ENCODE data around the gene CTSF. TPM values are rescaled to one million over a fixed set of nuclear protein-coding genes. Genes with fewer than 3 reads are reported as not detected.

CTSF gene
- total and polyA plus RNA-seq, 2 of the 8 experiments (the other 6 are each of a cell fraction or from before 2014, with no cell fraction given): 0.58 to 2.3 TPM

GRCh38 chr11:66570079-66570849 lies 1.9 kb upstream of the CTSF start:
- Histone ChIP-seq H3K27me3 (replicated peaks in 1 of 4; ENCODE audit: control insufficient read depth in 3 of 4, extremely low read depth in 1 of 4, insufficient read depth in 3 of 4, low read length in 3 of 4) (no peaks in the 10 kb centered on the region), H3K56ac (replicated peaks; ENCODE audit: insufficient read length, low read depth, low read length) (no peak overlapping the region), H3K4me3 (ENCODE audit: extremely low read depth in 1 of 4, insufficient read depth in 2 of 4, low read depth in 3 of 4, low read length in 4 of 4) (peak overlapping the region in 1 of 4 experiments; percentile 19; a peak in 1 of 8 replicates), H3K79me2 (ENCODE audit: control insufficient read depth in 1 of 2, insufficient read depth in 2 of 2, low read length in 2 of 2) (no peaks in the 10 kb centered on the region), H3K4me2 (ENCODE audit: insufficient read depth in 1 of 2, low read depth in 2 of 2, low read length in 2 of 2) (peak overlapping the region; percentile 43 to 54), H3K23ac (ENCODE audit: insufficient read length) (no peak overlapping the region), H3K9me3 (ENCODE audit: insufficient read depth in 2 of 2, low read depth in 1 of 2, low read length in 1 of 2) (peaks cover 6 to 7% of the 10 kb centered on the region in 2 experiments; a peak in 2 of 4 replicates), H2BK5ac (ENCODE audit: low read depth, low read length) (peak overlapping the region; percentile 62; the same call in 1 of the 2 replicates), H3K23me2 (ENCODE audit: low read depth, low read length) (no peaks in the 10 kb centered on the region), H3K36me3 (ENCODE audit: control insufficient read depth in 2 of 4, insufficient read depth in 4 of 4, low read length in 3 of 4) (no peaks in the 10 kb centered on the region), H2BK20ac (ENCODE audit: low read length) (peak overlapping the region; percentile 91), H4K91ac (replicated peaks; ENCODE audit: insufficient read length, low read length) (peak overlapping the region; percentile 26), H4K20me1 (replicated peaks in 1 of 2; ENCODE audit: control insufficient read depth in 1 of 2, insufficient read depth in 2 of 2, low read length in 2 of 2) (no peaks in the 10 kb centered on the region), H4K8ac (ENCODE audit: extremely low read depth, insufficient read depth, low read length) (no peak overlapping the region), H2BK12ac (ENCODE audit: low read depth, low read length) (peak overlapping the region; percentile 42), H3K79me1 (ENCODE audit: low read depth, low read length) (no peaks in the 10 kb centered on the region), H3K4me1 (replicated peaks in 1 of 4; ENCODE audit: control insufficient read depth in 3 of 4, insufficient read depth in 4 of 4, low read length in 3 of 4) (peaks cover 11 to 20% (median 14%) of the 10 kb centered on the region in 4 experiments; a peak in 6 of 7 replicates), H3K27ac (ENCODE audit: low read depth, low read length) (peak overlapping the region; percentile 88), H3K4ac (replicated peaks; ENCODE audit: insufficient read length, low read depth, low read length) (no peak overlapping the region), H2AK5ac (ENCODE audit: low read depth, low read length) (0 out of 2 replicates have a peak overlapping the region, but pooled peaks have one; percentile 40), H2BK120ac (replicated peaks; ENCODE audit: low read depth, low read length) (peak overlapping the region; percentile 75), H3K18ac (ENCODE audit: extremely low read depth, low read length) (peak overlapping the region; percentile 65; the same call in 1 of the 2 replicates), H3K9ac (replicated peaks in 1 of 4; ENCODE audit: extremely low read depth in 1 of 4, low read depth in 3 of 4, low read length in 3 of 4) (peak overlapping the region in 2 of 4 experiments; percentile 25 to 36; a peak in 4 of 7 replicates), H2AFZ (ENCODE audit: low read length) (peak overlapping the region; percentile 23; the same call in 1 of the 2 replicates), H2BK15ac (ENCODE audit: low read length) (peak overlapping the region; percentile 35; the same call in 1 of the 2 replicates), H3K14ac (ENCODE audit: insufficient read length) (no peak overlapping the region), H4K5ac (ENCODE audit: insufficient read length, low read depth, low read length) (peak overlapping the region; percentile 51)
- WGBS, 2 experiments (ENCODE audit: extremely low coverage in 1 of 2, insufficient coverage in 1 of 2, insufficient read length in 1 of 2, insufficient replicate concordance in 2 of 2, low coverage in 1 of 2, low lambda C conversion rate in 2 of 2, missing lambda C conversion rate in 1 of 2): 46% methylated on average over 5 of the region's 5 CpGs; no CpG with 5 or more reads in 1 of the 2 experiments
- POLR2A ChIA-PET (ENCODE audit: partially characterized antibody): interaction anchor here (0.6 to 4.8 kb wide), 17 partner anchors 8 to 278 kb away, joined by 3 to 51 read pairs (median 4); partner anchors contain the start of genes ACTN3, CCDC87, CCS and DPP3
- CTCF ChIA-PET (ENCODE audit: partially characterized antibody): interaction anchor here (0.6 to 4.6 kb wide), 8 partner anchors 9 to 207 kb away, joined by 3 to 46 read pairs (median 4); partner anchors contain the start of genes ACTN3, CCDC87, CCS and ZDHHC24
- FAIRE-seq (peak; percentile 92), DNase-seq (ENCODE audit: low read depth in 1 of 2, low spot score in 2 of 2) (no peak)
- TF ChIP-seq TAF1 (IDR thresholded peaks at IDR 0.05; ENCODE audit: low read depth, low read length) (peak; percentile 38; the same call in 1 of the 2 replicates), POLR2AphosphoS5 (IDR thresholded peaks at IDR 0.05; ENCODE audit: low read depth, low read length) (peak; percentile 22; the same call in 1 of the 2 replicates), ASH2L (IDR thresholded peaks at IDR 0.05; ENCODE audit: low read length) (no peak), CEBPB (IDR thresholded peaks at IDR 0.05; ENCODE audit: low read depth, low read length) (peak; percentile 49; the same call in 1 of the 2 replicates), SP1 (IDR thresholded peaks at IDR 0.05; ENCODE audit: low read depth, low read length) (0 out of 2 replicates have a peak, but pooled peaks have one; percentile 13), KDM4A (IDR thresholded peaks at IDR 0.05; ENCODE audit: low read depth, low read length, severe bottlenecking) (peak; percentile 13), EP300 (IDR thresholded peaks at IDR 0.05; ENCODE audit: borderline replicate concordance in 1 of 2, low read depth in 2 of 2, low read length in 2 of 2) (peak in 1 of 2 experiments; percentile 24; a peak in 1 of 3 replicates), JUN (IDR thresholded peaks at IDR 0.05; ENCODE audit: low read depth, low read length) (no peak), POLR2A (IDR thresholded peaks at IDR 0.05; ENCODE audit: control extremely low read depth in 1 of 2, low read depth in 2 of 2, low read length in 2 of 2) (peak in 1 of 2 experiments; percentile 51; a peak in 2 of 3 replicates)
- TF ChIP-seq, protein P1, sequence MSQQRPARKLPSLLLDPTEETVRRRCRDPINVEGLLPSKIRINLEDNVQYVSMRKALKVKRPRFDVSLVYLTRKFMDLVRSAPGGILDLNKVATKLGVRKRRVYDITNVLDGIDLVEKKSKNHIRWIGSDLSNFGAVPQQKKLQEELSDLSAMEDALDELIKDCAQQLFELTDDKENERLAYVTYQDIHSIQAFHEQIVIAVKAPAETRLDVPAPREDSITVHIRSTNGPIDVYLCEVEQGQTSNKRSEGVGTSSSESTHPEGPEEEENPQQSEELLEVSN (IDR thresholded peaks at IDR 0.05): no peak

All from H1 (cell line).